NCI-H1436 treated with DMSO at 0.1 percent for 48 hours (cell line): Measurements from ENCODE around the gene RND1.
"Not testable (repeated sequence)": the region's sequence is repeated elsewhere in the genome, so short reads cannot be mapped to it uniquely, and the experiment has no call there.

Experiments used
- DNase-seq: peaks from one replicate; lab custom pipeline; 2025; lab: John Stamatoyannopoulos, UW

Gene RND1

DNA sequence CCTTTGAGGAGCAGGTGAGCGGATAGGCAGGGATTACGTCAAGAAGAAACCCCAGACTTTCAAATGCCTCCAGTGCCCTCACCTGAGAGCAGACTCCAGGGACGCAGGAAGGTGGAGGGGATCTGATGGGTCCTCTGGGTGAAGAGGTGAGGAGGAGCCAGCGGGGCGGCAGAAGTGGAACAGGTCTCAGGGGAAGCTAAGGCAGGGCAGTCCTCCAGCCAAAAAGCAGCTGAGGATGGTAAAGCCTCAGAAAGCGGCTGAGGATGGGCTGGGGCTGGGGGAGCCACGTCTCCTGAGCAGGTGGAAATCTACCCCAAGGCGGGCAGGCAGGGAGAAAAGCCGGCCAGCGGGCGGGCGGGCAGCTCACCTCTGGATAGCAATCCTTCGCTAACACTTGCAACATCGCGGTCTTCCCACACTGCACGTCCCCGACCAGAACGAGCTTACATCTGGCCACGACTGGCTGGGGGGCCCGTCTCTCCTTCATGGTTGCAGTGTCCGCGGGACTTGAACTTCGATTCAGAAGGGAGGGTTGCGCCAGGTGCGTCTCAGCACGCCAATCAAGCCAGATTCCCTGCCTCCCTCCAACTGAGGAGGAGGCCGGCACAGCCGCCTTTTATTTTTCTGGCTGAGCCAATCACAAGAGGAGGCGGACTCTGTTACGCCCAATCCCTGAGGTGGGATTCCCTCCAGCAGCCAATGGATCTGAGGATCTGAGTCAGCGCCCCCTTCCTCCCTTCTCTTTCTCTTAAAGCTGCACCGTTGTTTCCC lies at the start of gene RND1:
RND1 (minus strand) TSS at position 590 of the 771 bp plus-strand sequence; CDS start at position 487, 103 bp downstream.
- DNase-seq = peak; percentile 80

GRCh38 chr12:48910196-48910595 lies 44.5 kb upstream of the RND1 start:
- DNase-seq = no peak

- DNase-seq = not testable (repeated sequence)
Observed at GRCh38 chr12:48909698-48910097, 44.0 kb upstream of the RND1 start.

DNA sequence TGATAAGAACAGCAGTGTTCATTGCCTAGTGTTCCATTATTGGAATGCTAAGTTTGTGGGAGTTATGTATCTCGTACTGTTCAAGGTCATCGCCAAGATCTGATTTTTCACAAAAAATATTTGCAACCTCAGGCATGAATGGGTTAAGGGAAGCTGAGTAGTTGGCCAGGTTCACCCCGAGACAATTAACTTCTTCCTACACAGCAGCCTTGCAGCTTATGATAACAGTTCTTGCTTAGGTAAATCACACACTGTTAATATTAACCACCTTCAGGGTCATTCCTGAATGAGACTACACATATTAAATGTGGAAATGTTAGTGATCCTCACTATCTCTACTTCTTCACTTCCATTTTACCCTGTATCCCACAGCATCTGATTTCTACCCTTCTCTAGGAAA lies 41.6 kb upstream of the RND1 start:
- no peak for DNase-seq

DNA sequence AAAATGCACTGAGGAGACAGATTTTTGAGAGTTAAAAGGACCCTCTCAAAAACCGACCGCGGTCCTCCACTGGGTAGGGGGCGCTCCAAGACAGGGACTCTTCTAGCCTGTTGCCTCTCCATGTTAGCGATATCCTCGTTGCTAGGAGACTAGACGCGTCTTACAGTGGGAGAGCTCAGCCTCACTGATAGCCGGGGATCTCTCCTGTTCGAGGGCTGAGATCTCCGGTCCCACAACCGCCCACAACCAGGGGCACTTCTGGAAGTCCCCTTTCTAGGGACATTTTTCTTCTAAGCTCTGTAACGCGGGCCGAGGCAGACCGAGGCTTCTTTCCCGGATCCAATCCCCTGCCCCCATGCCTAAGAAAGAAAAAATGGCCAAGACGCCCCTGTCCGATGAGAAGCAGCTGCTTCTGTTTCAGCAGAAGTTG lies 38.3 kb upstream of the RND1 start:
- peak; percentile 17 for DNase-seq

GRCh38 chr12:48903363-48903981 lies 37.8 kb upstream of the RND1 start:
- DNase-seq = no peak

DNA sequence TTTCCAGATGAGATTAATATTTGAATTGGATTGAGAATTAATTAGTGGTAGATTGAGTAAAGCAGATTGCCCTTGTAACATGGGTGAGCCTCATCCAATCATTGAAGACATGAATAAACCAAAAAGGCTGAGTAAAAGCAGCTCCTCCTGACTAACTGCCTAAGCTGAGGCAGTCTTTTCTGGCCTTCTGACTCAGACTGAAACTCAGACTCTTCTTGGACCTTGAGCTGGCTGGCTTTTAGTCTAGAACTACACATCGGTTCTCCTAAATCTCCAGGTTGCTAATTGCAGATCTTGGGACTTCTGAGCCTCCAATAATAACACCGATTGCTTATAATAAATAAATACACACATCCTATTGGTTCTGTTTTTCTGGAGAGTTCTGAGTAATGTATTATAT lies 35.6 kb upstream of the RND1 start:
- no peak for DNase-seq

DNA sequence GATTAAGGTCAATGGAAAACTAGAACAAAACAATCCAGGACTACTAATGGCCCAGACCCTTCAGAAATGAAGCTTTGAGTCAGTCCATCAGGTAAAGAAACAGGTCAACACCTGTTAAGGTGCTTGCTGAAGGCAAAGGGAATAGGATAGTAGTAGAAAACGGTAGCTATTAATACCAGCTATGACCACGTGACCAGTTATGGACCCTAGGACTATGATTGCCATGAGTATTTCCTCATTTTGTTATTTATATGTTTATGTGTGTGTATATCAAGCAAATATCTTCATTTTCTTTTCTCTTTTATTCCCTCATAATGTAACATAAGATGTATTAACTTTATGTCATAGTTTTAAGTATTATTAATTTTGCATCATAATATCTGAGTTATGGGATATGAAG lies 34.0 kb upstream of the RND1 start:
- no peak for DNase-seq

- DNase-seq = no peak
Observed at GRCh38 chr12:48894271-48894670, 28.6 kb upstream of the RND1 start.

- no peak for DNase-seq
Observed at GRCh38 chr12:48890657-48891418, 25.2 kb upstream of the RND1 start.

- DNase-seq = no peak
Observed at GRCh38 chr12:48889679-48890078, 24.0 kb upstream of the RND1 start.

GRCh38 chr12:48883305-48884161 lies 17.9 kb upstream of the RND1 start:
- no peak for DNase-seq

DNA sequence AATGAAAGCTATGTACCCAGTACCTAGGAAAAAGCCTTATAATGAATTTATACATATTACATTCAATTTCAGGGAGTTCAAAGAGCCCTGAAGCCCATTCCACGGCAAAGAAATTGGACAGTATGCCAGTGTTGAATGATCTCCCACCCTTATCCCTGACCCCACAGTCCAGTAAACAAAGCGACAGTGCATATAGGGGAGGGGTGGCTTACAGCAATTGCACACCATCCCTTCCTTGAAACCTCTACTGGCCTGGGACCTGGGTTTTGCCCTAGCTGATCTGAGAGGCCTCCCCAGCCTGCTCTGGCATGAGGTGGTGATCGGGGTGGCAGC lies 17.3 kb upstream of the RND1 start:
- no peak for DNase-seq

DNA sequence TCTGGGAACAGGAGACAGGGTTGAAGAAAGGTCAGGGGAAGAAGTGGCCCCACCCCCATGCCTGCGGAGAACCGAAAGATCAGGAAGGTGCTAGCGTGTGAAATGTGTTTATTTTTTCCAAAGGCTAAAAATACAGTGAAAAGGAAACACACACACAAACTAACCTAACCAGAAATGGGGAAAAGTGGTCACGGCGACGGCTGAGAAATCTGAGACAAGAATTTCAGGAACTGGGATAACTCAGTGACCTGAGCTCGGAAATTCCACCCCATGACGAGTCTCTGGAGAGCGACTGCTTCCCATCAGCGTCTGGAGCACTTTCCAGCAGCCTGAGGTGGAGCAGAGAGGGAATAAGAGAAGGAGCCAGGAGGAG lies 16.6 kb upstream of the RND1 start:
- DNase-seq = no peak

DNA sequence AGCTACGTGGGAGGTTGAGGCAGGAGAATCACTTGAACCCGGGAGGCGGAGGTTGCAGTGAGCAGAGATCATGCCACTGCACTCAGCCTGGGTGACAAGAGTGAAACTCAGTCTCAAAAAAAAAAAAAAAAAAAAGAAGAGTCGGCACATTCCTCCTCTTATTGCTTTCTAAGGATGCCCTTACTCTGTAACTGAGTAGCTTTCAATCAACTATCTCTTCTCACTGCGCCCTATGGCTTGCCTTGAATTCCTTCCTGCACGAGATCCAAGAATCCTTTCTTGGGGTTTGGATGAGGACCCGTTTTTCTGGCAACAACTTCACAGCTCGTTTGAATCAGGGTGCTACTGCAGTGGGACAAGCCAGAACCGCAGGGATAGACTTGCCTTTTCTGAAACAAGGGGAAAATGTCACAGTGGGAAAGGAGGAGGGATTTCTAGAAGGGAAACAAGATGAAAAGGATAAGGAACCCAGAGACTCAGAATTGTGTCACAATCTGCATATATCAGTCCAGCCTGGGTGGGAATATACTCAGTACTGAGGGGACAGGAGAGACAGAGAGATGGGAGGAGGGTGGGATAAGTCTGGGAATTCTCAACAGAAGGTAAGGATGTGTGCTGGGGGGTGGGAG lies 16.1 kb upstream of the RND1 start:
- no peak for DNase-seq

DNA sequence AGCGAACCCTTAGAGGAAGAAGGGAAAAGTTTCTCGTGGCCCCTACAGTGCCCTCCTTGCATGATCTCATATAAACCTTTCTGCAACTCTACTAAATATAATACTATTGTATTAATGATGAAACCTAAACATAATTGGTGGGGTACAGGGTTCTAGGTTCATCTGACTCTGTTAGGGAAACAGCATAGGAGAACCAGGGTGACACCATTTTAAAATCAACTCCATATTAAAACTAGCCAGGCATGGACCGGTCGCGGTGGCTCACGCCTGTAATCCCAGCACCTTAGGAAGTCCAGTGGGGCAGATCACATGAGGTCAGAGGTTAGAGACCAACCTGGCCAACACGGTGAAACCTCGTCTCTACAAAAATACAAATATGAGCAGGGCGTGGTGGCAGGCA lies 15.0 kb upstream of the RND1 start:
- DNase-seq = no peak

GRCh38 chr12:48878548-48878947 lies 12.9 kb upstream of the RND1 start:
- DNase-seq = no peak

- no peak for DNase-seq
Observed at GRCh38 chr12:48875944-48876515, 10.4 kb upstream of the RND1 start.

DNA sequence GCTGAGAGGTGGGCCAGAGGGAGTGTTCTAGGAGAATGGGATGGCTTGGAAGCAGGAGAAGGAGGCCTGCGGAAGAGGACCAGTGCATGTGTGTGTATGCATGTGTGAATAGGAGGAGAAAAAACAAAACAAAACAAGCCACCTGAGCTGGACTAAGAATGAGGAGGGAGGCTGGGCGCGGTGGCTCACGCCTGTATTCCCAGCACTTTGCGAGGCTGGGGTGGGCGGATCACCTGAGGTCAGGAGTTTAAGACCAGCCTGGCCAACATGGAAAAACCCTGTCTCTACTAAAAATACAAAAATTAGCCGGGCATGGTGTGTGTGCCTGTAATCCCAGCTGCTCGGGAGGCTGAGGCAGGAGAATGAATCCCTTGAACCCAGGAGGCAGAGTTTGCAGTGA lies 7.9 kb upstream of the RND1 start:
- not testable (repeated sequence) for DNase-seq

GRCh38 chr12:48873096-48873495 lies 7.4 kb upstream of the RND1 start:
- no peak for DNase-seq

DNA sequence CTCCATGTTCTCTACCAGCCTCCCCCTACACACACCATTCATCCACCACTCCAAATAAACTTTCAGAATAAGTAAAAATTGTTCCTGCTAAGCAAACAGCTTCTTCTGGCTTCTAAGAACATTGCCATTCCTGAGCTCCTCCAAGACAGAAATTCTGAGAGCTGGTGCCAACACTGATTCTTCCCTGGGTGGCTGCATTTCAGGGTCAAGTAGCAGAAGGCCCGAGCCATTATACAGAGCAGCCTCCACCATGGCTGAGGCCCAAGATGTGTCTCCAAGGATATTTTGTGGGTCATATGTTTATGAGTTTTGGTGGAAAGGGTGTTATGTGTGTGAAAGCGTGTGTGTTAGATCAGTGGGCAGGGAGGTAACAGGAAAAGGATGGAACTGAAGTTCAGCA lies 3.5 kb upstream of the RND1 start:
- DNase-seq = no peak
